Cardiac ventricle fibroblast (primary cell): ENCODE results near the gene SUCLG2. TPM values are rescaled to one million over a fixed set of nuclear protein-coding genes. Genes with fewer than 3 reads are reported as not detected.

ENCODE experiments used
- total RNA-seq: library from RNA; depleted of rRNA; stranded (reverse); fragments of >200 nt; gene quantifications from 2 replicates; pipeline ENCODE4 v1.2.3, GENCODE V29; 2015

The SUCLG2 gene
- total RNA-seq: 39.3 and 43.9 TPM in 2 replicates

DNA sequence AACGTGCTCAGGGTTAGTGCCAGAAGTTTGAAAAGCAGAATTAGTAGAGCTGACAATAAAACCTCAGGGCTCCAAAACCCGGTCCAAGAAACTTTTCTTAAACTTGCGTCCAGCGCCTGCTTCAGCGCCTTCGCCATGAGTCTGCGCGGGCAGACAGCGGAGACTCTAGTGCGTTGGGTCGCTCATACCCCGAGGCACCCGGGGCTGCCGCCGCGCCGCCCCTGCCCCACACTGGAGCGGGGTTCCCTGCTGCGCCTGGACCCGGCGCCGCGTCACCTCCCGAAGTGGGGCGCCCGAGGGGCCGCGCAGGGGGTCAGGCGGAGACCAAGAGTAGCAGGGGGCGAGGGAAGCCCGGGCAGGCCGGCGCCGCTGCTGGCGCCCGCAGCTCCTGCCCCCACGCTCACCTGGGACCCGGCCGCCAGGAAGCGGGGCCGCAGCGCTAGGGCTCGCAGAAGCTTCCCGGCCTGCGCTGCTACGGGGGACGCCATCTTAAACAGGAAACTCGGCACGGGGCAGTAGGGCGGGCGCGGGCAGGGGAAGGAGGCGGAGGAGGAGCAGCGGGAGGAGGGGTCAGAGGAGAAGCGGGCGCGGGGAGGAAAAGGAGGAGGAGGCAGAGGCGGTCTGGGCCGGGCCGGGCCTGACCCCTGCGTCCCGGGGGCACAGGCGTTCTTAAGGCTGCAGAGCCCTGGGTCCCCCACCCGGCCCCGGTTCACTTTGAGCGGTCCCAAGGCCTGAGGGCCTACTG is at the start of gene SUCLG2:
TSS of gene SUCLG2 (minus strand) at position 514 of the 745 bp plus-strand sequence. CDS start at position 488, 26 bp downstream.

